Measurements from ENCODE around the gene HDAC7.
"Not testable (repeated sequence)": the region's sequence is repeated elsewhere in the genome, so short reads cannot be mapped to it uniquely, and the experiment has no call there.

Gene HDAC7

DNA sequence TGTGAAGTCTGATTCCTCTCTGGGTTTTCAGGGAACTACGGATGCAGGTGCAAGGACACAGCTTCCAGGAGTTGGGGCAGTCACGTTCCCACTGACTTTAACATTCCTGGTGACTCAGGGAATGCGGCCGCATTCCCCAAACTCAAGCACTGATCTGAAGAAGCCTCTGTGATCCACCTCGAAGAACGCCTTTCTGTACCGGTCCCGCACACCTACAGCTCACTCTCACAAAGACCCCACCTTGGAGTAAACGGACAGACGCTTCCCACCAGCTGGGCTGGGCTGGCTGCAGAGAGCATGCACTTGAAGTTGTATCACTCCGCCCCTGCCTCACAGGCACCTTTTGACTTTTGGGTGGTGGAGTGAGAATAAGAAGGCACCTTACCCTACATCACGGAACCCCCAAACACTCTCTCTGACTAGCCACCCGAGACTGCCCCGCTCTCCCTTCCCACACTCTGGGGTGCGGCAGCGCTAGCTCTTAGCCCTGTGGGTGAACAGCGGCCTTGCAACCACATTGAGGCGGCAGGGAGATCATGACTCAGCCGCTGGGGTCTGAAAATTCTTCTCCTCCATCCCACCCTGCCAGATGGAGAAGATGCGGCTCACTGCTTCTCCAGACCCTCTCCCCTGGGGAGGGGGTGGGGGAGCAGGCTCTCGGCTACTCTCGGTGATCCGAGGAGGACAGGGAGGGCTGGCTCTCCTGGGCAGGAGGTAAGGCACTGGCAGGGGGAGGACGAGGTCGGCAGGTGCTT is 23.7 kb upstream of the HDAC7 start:
- DNase-seq (ENCODE audit: low read depth): no peak
- H3K4me3 ChIP-seq (ENCODE audit: low read depth, low read length): no peak overlapping the region
- TF ChIP-seq, protein P1, sequence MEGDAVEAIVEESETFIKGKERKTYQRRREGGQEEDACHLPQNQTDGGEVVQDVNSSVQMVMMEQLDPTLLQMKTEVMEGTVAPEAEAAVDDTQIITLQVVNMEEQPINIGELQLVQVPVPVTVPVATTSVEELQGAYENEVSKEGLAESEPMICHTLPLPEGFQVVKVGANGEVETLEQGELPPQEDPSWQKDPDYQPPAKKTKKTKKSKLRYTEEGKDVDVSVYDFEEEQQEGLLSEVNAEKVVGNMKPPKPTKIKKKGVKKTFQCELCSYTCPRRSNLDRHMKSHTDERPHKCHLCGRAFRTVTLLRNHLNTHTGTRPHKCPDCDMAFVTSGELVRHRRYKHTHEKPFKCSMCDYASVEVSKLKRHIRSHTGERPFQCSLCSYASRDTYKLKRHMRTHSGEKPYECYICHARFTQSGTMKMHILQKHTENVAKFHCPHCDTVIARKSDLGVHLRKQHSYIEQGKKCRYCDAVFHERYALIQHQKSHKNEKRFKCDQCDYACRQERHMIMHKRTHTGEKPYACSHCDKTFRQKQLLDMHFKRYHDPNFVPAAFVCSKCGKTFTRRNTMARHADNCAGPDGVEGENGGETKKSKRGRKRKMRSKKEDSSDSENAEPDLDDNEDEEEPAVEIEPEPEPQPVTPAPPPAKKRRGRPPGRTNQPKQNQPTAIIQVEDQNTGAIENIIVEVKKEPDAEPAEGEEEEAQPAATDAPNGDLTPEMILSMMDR (IDR thresholded peaks at IDR 0.05; ENCODE audit: low read depth, low read length, missing control alignments): no peak
- in situ Hi-C loops (cut with HindIII; ENCODE audit: low sequenced_read_pairs): no loop called here

DNA sequence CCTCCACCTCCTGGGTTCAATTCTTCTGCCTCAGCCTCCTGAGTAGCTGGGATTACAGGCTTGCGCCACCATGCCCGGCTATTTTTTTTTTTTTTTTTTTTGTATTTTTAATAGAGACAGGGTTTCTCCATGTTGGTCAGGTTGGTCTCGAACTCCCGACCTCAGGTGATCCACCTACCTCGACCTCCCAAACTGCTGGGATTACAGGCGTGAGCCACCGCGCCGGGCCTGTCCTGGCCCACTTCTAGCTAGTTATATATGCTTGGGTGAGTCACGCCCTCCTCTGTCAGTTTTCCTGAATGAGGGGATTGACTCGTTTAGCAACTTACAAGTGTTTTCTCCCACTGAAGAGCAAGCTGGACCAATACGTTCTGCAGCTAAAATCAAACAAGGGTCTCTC is 22.8 kb upstream of the HDAC7 start:
- DNase-seq (ENCODE audit: low read depth); in situ Hi-C loops (cut with HindIII; ENCODE audit: low sequenced_read_pairs); H3K4me3 ChIP-seq (ENCODE audit: low read depth, low read length): not testable (repeated sequence)

DNA sequence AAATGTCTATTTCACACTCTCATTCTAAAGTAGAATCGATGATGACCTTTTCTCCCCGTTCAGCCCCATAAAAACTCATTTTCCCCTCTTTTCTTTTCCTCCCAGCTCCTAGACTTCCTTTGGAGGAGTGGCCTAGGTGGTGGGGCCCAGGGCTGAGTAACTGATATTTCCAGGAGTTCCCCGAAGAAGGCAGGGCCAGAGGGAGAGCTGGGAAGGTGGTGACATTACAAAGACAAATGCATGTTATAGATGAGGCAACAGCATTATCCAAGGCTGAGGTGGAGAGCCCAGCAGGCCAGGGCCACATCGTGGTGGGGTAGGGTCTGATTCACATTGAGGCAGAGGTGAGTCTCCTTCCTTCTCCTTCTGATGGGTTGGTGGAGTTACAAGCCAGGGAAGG is 22.2 kb upstream of the HDAC7 start:
- no peak for DNase-seq (ENCODE audit: low read depth)
- in situ Hi-C loops (cut with HindIII; ENCODE audit: low sequenced_read_pairs): no loop called here
- H3K4me3 ChIP-seq (ENCODE audit: low read depth, low read length): no peak overlapping the region
- TF ChIP-seq, protein P1 (IDR thresholded peaks at IDR 0.05; ENCODE audit: low read depth, low read length, missing control alignments): no peak

DNA sequence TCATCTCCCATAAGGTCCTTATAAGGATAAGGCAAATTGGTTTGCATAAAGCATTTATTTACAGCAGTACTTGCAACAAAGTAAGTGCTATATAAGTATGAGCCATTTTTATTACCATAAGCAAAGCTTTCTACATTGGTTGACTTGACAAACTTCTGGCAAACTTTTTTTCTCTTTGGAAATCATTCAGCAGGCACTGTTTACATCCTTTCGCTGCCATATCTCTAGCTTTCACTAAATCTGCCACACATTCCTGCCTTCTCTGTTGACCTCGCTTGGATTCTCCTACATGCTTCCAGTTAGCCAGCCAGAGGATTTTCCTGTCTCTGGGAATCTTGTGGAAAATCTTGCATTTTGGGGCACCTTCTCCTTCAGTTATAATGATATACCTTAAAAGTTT is 21.8 kb upstream of the HDAC7 start:
- TF ChIP-seq, protein P1 (IDR thresholded peaks at IDR 0.05; ENCODE audit: low read depth, low read length, missing control alignments): no peak
- no peak for DNase-seq (ENCODE audit: low read depth)
- no peak overlapping the region for H3K4me3 ChIP-seq (ENCODE audit: low read depth, low read length)
- in situ Hi-C loops (cut with HindIII; ENCODE audit: low sequenced_read_pairs): no loop called here

DNA sequence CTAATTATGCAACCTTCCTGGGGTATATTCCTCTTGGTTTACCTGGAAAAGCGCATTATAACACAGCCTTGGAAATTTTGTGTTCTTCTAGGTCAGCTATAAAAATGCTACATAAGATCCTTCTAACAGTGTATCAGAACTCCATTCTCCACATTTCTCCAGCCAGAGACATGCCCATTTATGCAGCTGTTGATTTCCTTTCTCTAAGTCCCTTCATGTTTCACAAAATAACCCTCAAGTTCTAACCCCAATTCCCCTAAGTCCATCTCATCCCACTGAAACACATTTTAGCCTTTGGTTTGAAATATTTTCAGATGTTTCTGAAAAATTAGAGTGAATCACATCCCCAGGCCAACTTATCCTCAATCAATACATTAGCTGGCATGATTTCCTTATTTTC is 20.9 kb upstream of the HDAC7 start:
- TF ChIP-seq, protein P1 (IDR thresholded peaks at IDR 0.05; ENCODE audit: low read depth, low read length, missing control alignments): no peak
- no peak overlapping the region for H3K4me3 ChIP-seq (ENCODE audit: low read depth, low read length)
- in situ Hi-C loops (cut with HindIII; ENCODE audit: low sequenced_read_pairs): no loop called here
- no peak for DNase-seq (ENCODE audit: low read depth)

DNA sequence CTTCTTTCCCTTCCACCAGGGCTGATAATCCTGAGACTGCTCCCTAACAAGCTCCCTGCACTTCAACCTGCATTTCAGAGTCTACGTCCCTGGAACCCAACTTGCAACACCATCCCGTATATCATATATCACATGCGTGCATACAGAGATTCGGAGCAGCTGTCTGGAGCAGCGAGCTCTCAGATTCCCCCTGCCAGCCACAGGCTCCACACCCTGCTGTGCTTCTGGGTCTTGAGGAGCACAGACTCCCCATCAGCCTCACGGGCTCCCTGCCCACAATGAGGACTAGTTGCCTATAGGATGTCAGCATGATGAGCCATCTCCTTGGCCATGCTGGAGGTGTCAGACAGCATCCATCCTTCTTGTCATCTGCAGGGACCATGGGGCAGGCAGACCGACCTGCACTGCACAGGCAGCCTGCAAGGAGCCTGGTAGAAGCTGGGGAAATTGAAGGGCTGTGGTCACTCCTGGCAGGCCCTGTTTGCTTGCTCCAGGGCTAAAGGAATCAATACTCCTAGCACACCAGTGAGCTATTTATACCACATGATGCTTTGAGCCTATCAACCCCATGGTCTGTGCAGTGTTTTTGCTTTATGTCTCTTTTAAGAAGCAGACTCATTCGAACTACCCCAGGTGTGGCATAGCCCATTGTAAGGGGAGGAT is 19.6 kb upstream of the HDAC7 start:
- H3K4me3 ChIP-seq (ENCODE audit: low read depth, low read length): no peak overlapping the region
- TF ChIP-seq, protein P1 (IDR thresholded peaks at IDR 0.05; ENCODE audit: low read depth, low read length, missing control alignments): no peak
- in situ Hi-C loops (cut with HindIII; ENCODE audit: low sequenced_read_pairs): no loop called here
- no peak for DNase-seq (ENCODE audit: low read depth)

DNA sequence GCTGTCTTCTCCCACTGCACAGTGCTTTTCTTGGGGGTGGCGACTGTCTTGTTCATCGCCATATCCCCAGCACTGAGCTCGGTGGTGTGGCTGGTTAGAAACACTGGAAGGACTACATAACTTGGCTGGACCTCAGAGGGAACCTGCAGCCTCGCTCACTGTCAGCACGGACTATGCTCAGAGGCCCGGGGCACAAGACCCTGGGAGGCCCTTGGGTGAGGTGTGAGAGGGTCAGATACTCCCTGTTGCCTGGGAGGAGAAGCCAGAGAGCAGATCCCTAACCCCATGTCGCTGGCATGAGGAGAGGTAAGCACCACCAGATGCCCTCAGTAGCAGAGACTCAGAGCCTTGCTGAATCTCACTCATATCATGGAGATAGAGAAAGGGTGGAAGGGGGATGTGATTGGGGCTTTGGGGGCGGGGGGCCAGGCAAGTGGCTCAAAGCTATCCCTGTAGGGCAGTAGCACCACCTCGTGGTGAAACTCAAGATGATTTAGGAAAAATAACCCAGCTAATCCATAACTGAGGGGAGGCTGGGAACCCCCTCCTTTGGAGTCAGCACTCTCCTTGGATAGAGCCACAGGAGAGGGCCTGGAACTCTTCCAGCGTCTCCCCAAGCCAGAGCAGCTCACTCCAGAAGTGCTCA is 18.7 kb upstream of the HDAC7 start:
- TF ChIP-seq, protein P1 (IDR thresholded peaks at IDR 0.05; ENCODE audit: low read depth, low read length, missing control alignments): peak; percentile 45
- H3K4me3 ChIP-seq (ENCODE audit: low read depth, low read length): no peak overlapping the region
- DNase-seq (ENCODE audit: low read depth): no peak
- in situ Hi-C loops (cut with HindIII; ENCODE audit: low sequenced_read_pairs): no loop called here
